Epithelial cell of prostate (primary cell): ENCODE results near the gene ZNF468.
"Not testable (repeated sequence)": the region's sequence is repeated elsewhere in the genome, so short reads cannot be mapped to it uniquely, and the experiment has no call there.

Experiments used
- DNase-seq: peaks from one replicate; pipeline ENCODE4 v3.0.0-alpha.2; 2011; ENCODE audit warnings: low read depth, low spot score
- H3K27ac ChIP-seq: fragments of 450-650 bp; 2 replicates; pipeline ENCODE4 v1.5.1; 2017; ENCODE audit warnings: mild to moderate bottlenecking

Gene ZNF468

DNA sequence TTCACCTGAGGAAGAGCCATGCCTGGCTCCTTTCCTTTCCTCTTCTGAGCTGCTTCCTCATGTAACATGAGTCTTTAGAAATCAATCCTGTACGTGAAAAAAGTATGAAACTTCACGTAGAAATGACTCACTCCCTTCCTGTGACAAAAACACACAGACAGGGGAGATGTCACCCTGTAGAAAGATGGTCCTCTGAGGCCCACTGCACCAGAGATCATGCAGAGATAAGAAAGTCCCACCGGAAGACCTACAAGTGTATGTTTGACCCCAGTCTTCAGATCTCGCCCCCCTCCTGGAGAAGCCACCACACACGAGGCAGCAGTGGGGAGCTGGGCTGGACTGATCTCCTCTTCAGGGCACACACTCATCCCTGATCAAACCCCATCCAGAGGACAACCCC lies 23.9 kb downstream of the ZNF468 start:
- H3K27ac ChIP-seq, DNase-seq: not testable (repeated sequence)

DNA sequence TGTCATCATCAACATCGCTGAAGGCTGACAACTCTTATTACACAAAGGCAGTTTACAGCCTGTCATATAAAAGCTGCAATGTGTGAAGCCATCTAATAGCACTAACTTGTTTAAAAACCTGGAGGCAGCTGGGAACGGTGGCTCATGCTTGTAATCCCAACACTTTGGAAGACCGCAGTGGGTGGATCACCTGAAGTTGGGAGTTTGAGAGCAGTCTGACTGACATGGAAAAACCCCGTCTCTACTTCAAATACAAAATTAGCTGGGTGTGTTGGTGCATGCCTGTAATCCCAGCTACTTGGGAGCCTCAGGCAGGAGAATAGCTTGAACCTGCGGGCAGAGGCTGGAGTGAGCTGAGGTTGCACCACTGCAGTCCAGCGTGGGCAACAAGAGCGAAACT lies 27.6 kb downstream of the ZNF468 start:
- DNase-seq, H3K27ac ChIP-seq: not testable (repeated sequence)

DNA sequence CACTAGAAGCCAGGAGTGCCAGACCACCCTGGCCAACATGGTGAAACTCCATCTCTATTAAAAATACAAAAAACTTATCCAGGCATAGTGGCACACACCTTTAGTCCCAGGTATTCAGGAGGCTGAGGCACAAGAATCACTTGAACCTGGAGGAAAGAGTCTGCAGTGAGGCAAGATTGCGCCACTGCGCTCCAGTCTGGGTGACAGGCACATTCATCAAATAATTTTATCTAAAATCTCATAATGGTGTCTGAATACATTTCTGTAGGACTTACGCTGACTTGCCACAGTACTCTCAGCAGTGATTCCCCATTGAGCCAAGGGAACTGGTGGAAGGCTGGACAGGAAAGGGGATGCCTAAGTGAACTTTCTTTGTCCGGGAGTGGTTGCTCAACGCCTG lies 31.7 kb downstream of the ZNF468 start:
- DNase-seq: no peak
- no peak overlapping the region for H3K27ac ChIP-seq

DNA sequence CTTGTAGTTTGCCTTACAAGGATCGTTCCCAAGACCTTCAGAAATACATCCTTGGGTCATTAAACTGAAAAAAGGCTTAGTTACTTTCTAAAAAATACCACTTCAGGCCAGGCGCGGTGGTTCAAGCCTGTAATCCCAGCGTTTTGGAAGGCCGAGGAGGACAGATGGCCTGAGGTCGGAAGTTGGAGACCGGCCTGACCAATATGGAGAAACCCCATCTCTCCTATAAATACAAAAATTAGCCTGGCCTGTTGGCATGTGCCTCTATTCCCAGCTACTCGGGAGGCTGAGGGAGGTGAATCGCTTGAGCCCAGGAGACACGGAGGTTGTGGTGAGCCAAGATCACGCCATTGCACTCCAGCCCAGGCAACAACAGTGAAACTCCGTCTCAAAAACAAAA lies 33.7 kb downstream of the ZNF468 start:
- DNase-seq: no peak
- H3K27ac ChIP-seq: no peak overlapping the region

DNA sequence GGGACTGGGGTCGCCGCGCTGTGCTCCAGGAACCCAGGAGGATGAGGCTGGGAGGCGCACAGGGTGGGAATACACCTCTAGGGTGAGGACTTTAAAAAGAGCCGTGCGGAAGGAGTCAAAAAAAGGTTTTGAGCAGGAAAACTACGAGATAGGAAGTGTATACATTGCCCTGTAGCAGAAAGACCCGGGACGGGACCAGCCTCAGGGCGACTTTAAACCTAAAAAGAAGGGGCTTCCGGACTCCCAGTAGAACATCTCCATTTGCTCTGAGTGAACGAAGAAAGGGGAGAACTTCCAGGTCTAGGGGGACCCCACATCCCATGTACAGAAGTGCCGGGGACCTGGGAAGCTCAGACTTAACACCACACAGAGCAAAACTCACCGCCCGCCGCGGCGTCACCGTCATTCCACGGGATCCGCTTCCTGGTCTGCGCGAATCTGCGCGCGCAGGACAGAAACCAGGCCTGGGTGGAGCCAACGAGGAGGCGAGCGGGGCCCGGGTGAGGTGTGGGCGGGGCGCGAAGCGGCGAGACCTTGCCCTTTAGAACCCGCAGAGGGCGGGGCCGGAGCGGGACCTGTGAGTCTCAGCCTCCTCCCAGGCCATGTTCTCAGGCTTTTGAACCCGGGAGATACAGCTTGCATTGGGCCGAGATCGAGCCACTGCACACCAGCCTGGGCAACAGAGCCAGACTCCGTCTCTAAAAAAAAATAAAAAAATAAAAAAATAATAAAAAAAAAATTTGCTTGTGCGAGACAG lies 36.0 kb downstream of the ZNF468 start, which contains the start of gene ZNF28:
Gene ZNF28 (minus strand): TSS at position 430 of the 757 bp plus-strand sequence. CDS start 3,675 bp downstream, outside the sequence.
- not testable (repeated sequence) for DNase-seq, H3K27ac ChIP-seq

DNA sequence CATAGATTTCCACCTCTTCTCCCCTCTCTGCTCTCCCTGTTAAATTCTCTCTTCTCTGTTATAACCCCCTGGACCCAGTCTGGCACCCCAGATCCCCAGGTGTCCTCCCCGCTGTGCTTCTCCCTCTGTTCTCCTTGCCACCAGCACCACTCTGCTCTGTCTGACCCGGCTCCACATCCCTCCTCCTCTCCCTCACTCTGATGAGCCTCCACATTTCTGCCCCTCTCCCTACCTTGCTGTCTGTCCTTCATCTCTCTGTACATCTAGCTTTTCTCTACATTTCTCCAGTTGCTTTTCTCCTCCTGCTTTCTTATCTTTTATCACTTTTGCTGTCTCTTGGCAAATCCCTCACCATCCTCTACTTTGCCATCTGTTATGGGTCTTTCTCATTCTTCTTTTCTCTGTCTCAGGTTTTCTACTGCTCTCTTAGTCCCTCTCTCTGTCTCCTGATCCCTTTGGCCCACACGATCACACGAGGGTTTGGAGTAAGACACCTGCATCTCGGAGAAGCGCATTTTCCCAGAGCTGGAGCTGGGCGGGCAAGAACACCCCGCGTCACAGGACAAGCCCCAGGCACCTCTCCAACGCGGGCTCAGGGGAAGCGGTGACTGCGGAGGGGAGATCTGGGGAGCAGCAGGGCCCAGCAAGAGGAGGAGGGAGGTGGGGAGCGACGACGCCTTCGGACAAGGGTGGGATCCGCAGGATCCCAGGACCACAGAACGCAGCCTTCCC lies 36.8 kb downstream of the ZNF468 start:
- not testable (repeated sequence) for H3K27ac ChIP-seq, DNase-seq

DNA sequence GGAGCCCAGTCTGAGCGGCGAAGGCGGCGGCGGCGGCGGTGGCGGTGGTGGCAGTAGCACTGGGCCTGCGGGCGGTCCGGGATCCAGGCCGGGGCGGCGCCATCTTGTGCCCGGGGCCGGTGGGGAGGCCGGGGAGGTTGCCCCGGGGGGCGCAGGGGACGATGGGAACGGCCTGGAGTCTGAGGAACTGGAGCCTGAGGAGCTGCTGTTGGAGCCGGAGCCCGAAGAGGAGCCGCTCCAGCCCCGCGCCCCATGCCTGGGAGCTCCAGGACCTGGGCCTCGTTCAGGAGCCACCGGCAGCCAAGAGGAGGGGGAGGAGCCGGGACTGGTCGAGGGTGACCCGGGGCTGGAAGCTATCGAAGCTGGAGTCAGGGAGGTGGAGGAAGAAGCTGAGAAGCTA lies 47.6 kb downstream of the ZNF468 start:
- no peak overlapping the region for H3K27ac ChIP-seq
- DNase-seq: no peak

DNA sequence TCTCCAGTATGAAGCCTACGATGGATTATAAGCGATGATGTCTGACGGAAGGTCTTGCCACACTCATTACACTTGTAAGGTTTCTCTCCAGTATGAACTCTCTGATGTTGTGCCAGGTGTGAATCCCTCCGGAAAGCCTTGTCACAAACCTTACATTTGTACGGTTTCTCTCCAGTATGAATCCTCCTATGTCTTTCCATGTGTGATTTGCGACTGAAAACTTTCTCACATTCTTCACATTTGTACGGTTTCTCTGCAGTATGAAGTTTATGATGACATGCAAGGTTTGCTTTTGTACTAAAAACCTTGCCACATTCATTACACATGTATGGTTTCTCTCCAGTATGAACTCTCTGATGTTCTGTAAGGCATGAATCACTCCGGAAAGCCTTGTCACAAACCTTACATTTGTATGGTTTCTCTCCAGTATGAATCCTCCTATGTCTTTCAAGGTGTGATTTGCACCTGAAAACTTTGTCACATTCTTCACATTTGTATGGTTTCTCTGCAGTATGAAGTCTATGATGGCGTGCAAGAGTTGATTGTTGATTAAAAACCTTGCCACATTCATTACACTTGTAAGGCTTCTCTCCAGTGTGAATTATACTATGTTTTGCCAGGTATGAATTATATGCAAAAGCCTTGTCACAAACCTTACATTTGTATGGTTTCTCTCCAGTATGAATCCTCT lies 57.3 kb downstream of the ZNF468 start:
- DNase-seq, H3K27ac ChIP-seq: not testable (repeated sequence)

DNA sequence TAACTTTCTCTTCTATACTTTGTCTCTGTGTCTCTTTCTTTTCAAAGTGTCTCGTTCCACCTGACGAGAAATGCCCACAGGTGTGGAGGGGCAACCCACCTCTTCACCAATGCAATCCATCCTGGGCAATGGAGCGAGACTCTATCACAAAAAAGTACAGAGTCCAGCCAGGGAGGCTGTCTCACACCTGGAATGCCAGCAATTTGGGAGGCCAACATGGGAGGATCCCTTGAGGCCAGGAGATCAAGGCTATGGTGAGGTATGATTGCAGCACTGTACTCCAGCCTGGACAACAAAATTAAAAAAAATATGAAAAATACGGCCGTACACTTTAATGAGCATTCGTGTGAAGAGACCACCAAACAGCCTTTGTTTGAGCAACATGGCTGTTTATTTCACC lies 68.0 kb downstream of the ZNF468 start:
- no peak for DNase-seq
- H3K27ac ChIP-seq: no peak overlapping the region
